H1 (cell line): ENCODE measurements around the gene CASZ1. TPM values are rescaled to one million over a fixed set of nuclear protein-coding genes. Genes with fewer than 3 reads are reported as not detected.
A peak's percentile ranks its signal among the peaks of the same experiment; 100 is the strongest.

Experiments
- CTCF ChIA-PET: fragments of 300-600 bp; sonication (Branson Sonifier 250); formaldehyde crosslinking; loops from one replicate; lab custom pipeline; 2021; ENCODE audit not compliant: partially characterized antibody; lab: Charles Lee
- POLR2A ChIA-PET: fragments of 300-600 bp; sonication (Branson Sonifier 250); formaldehyde crosslinking; loops from one replicate; lab custom pipeline; 2021; ENCODE audit warnings: inconsistent platforms; ENCODE audit not compliant: partially characterized antibody; lab: Charles Lee
- DNase-seq, 2 experiments: peaks; one replicate each; pipeline versions ENCODE4 v3.0.0 to v3.0.0-alpha.2; 2010 to 2022; ENCODE audit warnings: low spot score in 2 of 2, low read depth in 1 of 2, mixed read lengths in 1 of 2
- FAIRE-seq: peaks from 2 replicates; lab custom pipeline; 2011; peaks lifted over from hg19 to GRCh38; lab: Jason Lieb, UNC
- H2AFZ ChIP-seq: 2 replicates; pipeline ENCODE4 v1.8.1; 2012; ENCODE audit warnings: low read length, inconsistent platforms
- H2AK5ac ChIP-seq: 2 replicates; pipeline ENCODE4 v1.6.1; 2013; ENCODE audit warnings: low read depth, low read length
- H2BK120ac ChIP-seq: replicated peaks from 2 replicates; pipeline ENCODE3; 2013; ENCODE audit warnings: low read depth, low read length, inconsistent platforms
- H2BK12ac ChIP-seq: 2 replicates; pipeline ENCODE4 v1.6.1; 2013; ENCODE audit warnings: low read depth, low read length
- H2BK15ac ChIP-seq: 2 replicates; pipeline ENCODE4 v1.6.1; 2013; ENCODE audit warnings: low read length
- H2BK20ac ChIP-seq: 2 replicates; pipeline ENCODE4 v1.6.1; 2013; ENCODE audit warnings: low read length
- H2BK5ac ChIP-seq: 2 replicates; pipeline ENCODE4 v1.6.1; 2013; ENCODE audit warnings: low read depth, low read length
- H3K14ac ChIP-seq: 2 replicates; pipeline ENCODE4 v1.6.1; 2013; ENCODE audit warnings: inconsistent platforms; ENCODE audit not compliant: insufficient read length
- H3K18ac ChIP-seq: 2 replicates; pipeline ENCODE4 v1.6.1; 2013; ENCODE audit warnings: low read length; ENCODE audit errors: extremely low read depth
- H3K23ac ChIP-seq: 2 replicates; pipeline ENCODE4 v1.6.1; 2013; ENCODE audit warnings: inconsistent platforms; ENCODE audit not compliant: insufficient read length
- H3K23me2 ChIP-seq: 2 replicates; pipeline ENCODE4 v1.6.1; 2013; ENCODE audit warnings: low read depth, low read length
- H3K27ac ChIP-seq: 2 replicates; pipeline ENCODE4 v1.6.1; 2011; ENCODE audit warnings: low read depth, low read length, inconsistent platforms
- H3K27me3 ChIP-seq, 4 experiments: replicated peaks in 1 of 4; 1 replicate in 1 of 4; 2 replicates in 3 of 4; pipeline versions ENCODE4 v1.6.1 to v1.8.1; 2011 to 2013; ENCODE audit warnings: low read length in 3 of 4, mild to moderate bottlenecking in 3 of 4, inconsistent platforms in 2 of 4, mixed read lengths in 2 of 4, moderate library complexity in 1 of 4; ENCODE audit not compliant: control insufficient read depth in 3 of 4, insufficient read depth in 3 of 4; ENCODE audit errors: extremely low read depth in 1 of 4
- H3K36me3 ChIP-seq, 4 experiments: 2 replicates each; pipeline versions ENCODE4 v1.6.1 to v1.8.1; 2011 to 2013; ENCODE audit warnings: mild to moderate bottlenecking in 4 of 4, low read length in 3 of 4, moderate library complexity in 2 of 4, control low read depth in 1 of 4, inconsistent platforms in 1 of 4; ENCODE audit not compliant: insufficient read depth in 4 of 4, control insufficient read depth in 2 of 4
- H3K4ac ChIP-seq: replicated peaks from 2 replicates; pipeline ENCODE3; 2013; ENCODE audit warnings: low read length, low read depth, mixed read lengths, inconsistent platforms; ENCODE audit not compliant: insufficient read length
- H3K4me1 ChIP-seq, 4 experiments: replicated peaks in 1 of 4; 1 replicate in 1 of 4; 2 replicates in 3 of 4; pipeline versions ENCODE4 v1.6.1 to v1.8.1; 2011 to 2013; ENCODE audit warnings: low read length in 3 of 4, inconsistent platforms in 2 of 4, mixed read lengths in 1 of 4; ENCODE audit not compliant: insufficient read depth in 4 of 4, control insufficient read depth in 3 of 4
- H3K4me2 ChIP-seq, 2 experiments: 2 replicates each; pipeline versions ENCODE4 v1.6.1 to v1.8.1; 2011 to 2013; ENCODE audit warnings: low read depth in 2 of 2, low read length in 2 of 2, control low read depth in 1 of 2, inconsistent platforms in 1 of 2, mild to moderate bottlenecking in 1 of 2; ENCODE audit not compliant: insufficient read depth in 1 of 2
- H3K4me3 ChIP-seq, 4 experiments: fragments of 200-600, 300-600 bp in 1 of 4; sonication (generic), shearing (Covaris generic), sonication (Bioruptor Twin) in 1 of 4; 2 replicates each; pipeline versions ENCODE4 v1.5.1 to v1.8.1; 2011 to 2016; ENCODE audit warnings: low read length in 4 of 4, low read depth in 3 of 4, control low read depth in 2 of 4, inconsistent platforms in 2 of 4, mild to moderate bottlenecking in 2 of 4, mixed read lengths in 1 of 4, moderate library complexity in 1 of 4; ENCODE audit not compliant: insufficient read depth in 2 of 4; ENCODE audit errors: extremely low read depth in 1 of 4
- H3K56ac ChIP-seq: replicated peaks from 2 replicates; pipeline ENCODE3; 2013; ENCODE audit warnings: low read depth, mild to moderate bottlenecking, mixed read lengths, low read length, inconsistent platforms; ENCODE audit not compliant: insufficient read length
- H3K79me1 ChIP-seq: 2 replicates; pipeline ENCODE4 v1.6.1; 2013; ENCODE audit warnings: low read depth, low read length, control low read depth
- H3K79me2 ChIP-seq, 2 experiments: 2 replicates each; pipeline versions ENCODE4 v1.6.1 to v1.8.1; 2012 to 2013; ENCODE audit warnings: low read length in 2 of 2, mild to moderate bottlenecking in 2 of 2, inconsistent platforms in 1 of 2; ENCODE audit not compliant: insufficient read depth in 2 of 2, control insufficient read depth in 1 of 2
- H3K9ac ChIP-seq, 4 experiments: replicated peaks in 1 of 4; 1 replicate in 1 of 4; 2 replicates in 3 of 4; pipeline versions ENCODE4 v1.6.1 to v1.8.1; 2011 to 2013; ENCODE audit warnings: low read depth in 3 of 4, low read length in 3 of 4, control low read depth in 2 of 4, mild to moderate bottlenecking in 2 of 4, moderate library complexity in 2 of 4, inconsistent platforms in 1 of 4; ENCODE audit errors: extremely low read depth in 1 of 4
- H3K9me3 ChIP-seq, 2 experiments: 2 replicates each; pipeline versions ENCODE4 v1.6.1 to v1.8.1; 2012 to 2013; ENCODE audit warnings: mild to moderate bottlenecking in 2 of 2, moderate library complexity in 2 of 2, control low read depth in 1 of 2, inconsistent platforms in 1 of 2, low read depth in 1 of 2, low read length in 1 of 2, mixed read lengths in 1 of 2; ENCODE audit not compliant: insufficient read depth in 2 of 2
- H4K20me1 ChIP-seq, 2 experiments: replicated peaks in 1 of 2; 2 replicates each; pipeline versions ENCODE3 to v1.8.1; 2011 to 2013; ENCODE audit warnings: inconsistent platforms in 2 of 2, low read length in 2 of 2, mild to moderate bottlenecking in 1 of 2; ENCODE audit not compliant: insufficient read depth in 2 of 2, control insufficient read depth in 1 of 2
- H4K5ac ChIP-seq: 2 replicates; pipeline ENCODE4 v1.6.1; 2013; ENCODE audit warnings: low read length, low read depth, mixed read lengths, inconsistent platforms; ENCODE audit not compliant: insufficient read length
- H4K8ac ChIP-seq: 2 replicates; pipeline ENCODE4 v1.8.0; 2013; ENCODE audit warnings: mild to moderate bottlenecking, moderate library complexity, low read length, inconsistent platforms; ENCODE audit not compliant: insufficient read depth; ENCODE audit errors: extremely low read depth
- H4K91ac ChIP-seq: replicated peaks from 2 replicates; pipeline ENCODE3; 2013; ENCODE audit warnings: low read length, mixed read lengths, inconsistent platforms; ENCODE audit not compliant: insufficient read length
- CBX8 ChIP-seq: fragments of 300-800, 300-1000 bp; sonication (generic); IDR thresholded peaks from 2 replicates; pipeline ENCODE4 v1.7.1; 2016; ENCODE audit warnings: low read depth, low read length, borderline replicate concordance
- EZH2 ChIP-seq: fragments of 200-600 bp; sonication (generic); IDR thresholded peaks from 2 replicates; pipeline ENCODE4 v1.7.1; 2012; ENCODE audit warnings: low read depth, mild to moderate bottlenecking, moderate library complexity, low read length, inconsistent platforms; ENCODE audit not compliant: severe bottlenecking
- HDAC2 ChIP-seq, 2 experiments: fragments of 300-600 bp in 1 of 2; sonication (generic) in 1 of 2; IDR thresholded peaks; 2 replicates each; pipeline ENCODE4 v1.6.1; 2011 to 2012; ENCODE audit warnings: low read depth in 2 of 2, low read length in 2 of 2, mild to moderate bottlenecking in 2 of 2, moderate library complexity in 2 of 2, borderline replicate concordance in 1 of 2, inconsistent platforms in 1 of 2
- KDM1A ChIP-seq: fragments of 200-600, 300-600 bp; sonication (generic); IDR thresholded peaks from 2 replicates; pipeline ENCODE4 v1.7.1; 2016; ENCODE audit warnings: mild to moderate bottlenecking, low read length, borderline replicate concordance
- MAX ChIP-seq: IDR thresholded peaks from 2 replicates; pipeline ENCODE4 v1.6.1; 2012; ENCODE audit warnings: inconsistent platforms
- WGBS, 2 experiments: shearing (Covaris generic) in 1 of 2; methylation state at CpG; one replicate each; pipeline versions ENCODE4 v1.1.6 to v1.1.7; 2013 to 2015; ENCODE audit warnings: low lambda C conversion rate in 2 of 2, mixed read lengths in 2 of 2, inconsistent platforms in 1 of 2, low coverage in 1 of 2, missing lambda C conversion rate in 1 of 2; ENCODE audit not compliant: insufficient replicate concordance in 2 of 2, insufficient coverage in 1 of 2, insufficient read length in 1 of 2; ENCODE audit errors: extremely low coverage in 1 of 2, missing lambda C conversion rate in 1 of 2; 5-methylcytosine and 5-hydroxymethylcytosine counted together
- polyA plus RNA-seq, 7 experiments: library from polyadenylated mRNA; depleted of rRNA in 3 of 7; stranded (reverse) in 5 of 7; unstranded in 2 of 7; fragments of >200 nt in 5 of 7; fragments of 200-250 nt in 2 of 7; gene quantifications; 1 replicate in 5 of 7; 2 replicates in 1 of 7; 4 replicates in 1 of 7; pipeline versions ENCODE4 v1.2.1 to v1.2.3, GENCODE V29; 2011 to 2013; ENCODE audit warnings: missing spikeins in 2 of 7, mixed read lengths in 2 of 7
- total RNA-seq: library from RNA; stranded (reverse); fragmentation: NEBNext Ultra II Directional; extraction: Animal tissue kit (Norgen Biotek cat#: 25700); gene quantifications from 2 replicates; pipeline ENCODE4 v1.2.1, GENCODE V29; 2021

The CASZ1 gene
- total and polyA plus RNA-seq, 2 of the 8 experiments (the other 6 are each of a cell fraction or from before 2014, with no cell fraction given), result 4.4 to 7.7 TPM

GRCh38 chr1:10835421-10835820 is 39.0 kb upstream of the CASZ1 start:
- no peak overlapping the region for H3K56ac ChIP-seq
- peaks cover 8% of the 10 kb centered on the region for H3K23me2 ChIP-seq
- peak overlapping the region; percentile 56 to 59; a peak in 3 of 4 replicates for H3K4me2 ChIP-seq
- TF ChIP-seq EZH2 (no peak), MAX (0 out of 2 replicates have a peak, but pooled peaks have one; percentile 3), KDM1A (peak; percentile 88), HDAC2 (IDR thresholded peaks at IDR 0.05; ENCODE audit: borderline replicate concordance in 1 of 2, low read depth in 2 of 2, low read length in 2 of 2) (peak in 1 of 2 experiments; percentile 10; a peak in 2 of 4 replicates), CBX8 (no peak)
- TF ChIP-seq, all 59 proteins: peak for 3
- H3K27me3 ChIP-seq, result peaks cover 0 to 3% (median 1%) of the 10 kb centered on the region in 4 experiments; a peak in 3 of 7 replicates
- DNase-seq (no peak), FAIRE-seq (no peak)
- H2BK5ac ChIP-seq, result no peak overlapping the region
- H3K9ac ChIP-seq, result no peak overlapping the region
- ChIA-PET CTCF (interaction anchor here (0.9 to 5.1 kb wide), 7 partner anchors 11 to 54 kb away, joined by 3 to 15 read pairs (median 4); no protein-coding TSS in a partner anchor), POLR2A (interaction anchor here (0.9 to 1.4 kb wide), 2 partner anchors 10 to 25 kb away, joined by 4 read pairs; no protein-coding TSS in a partner anchor)
- no peaks in the 10 kb centered on the region for H3K79me2 ChIP-seq
- no peak overlapping the region for H3K14ac ChIP-seq
- no peaks in the 10 kb centered on the region for H3K36me3 ChIP-seq
- no peak overlapping the region for H2BK120ac ChIP-seq
- H3K27ac ChIP-seq, result no peak overlapping the region
- H4K91ac ChIP-seq, result peak overlapping the region; percentile 34
- no peak overlapping the region; the same call in 1 of the 2 replicates for H2BK12ac ChIP-seq
- WGBS, 2 experiments, result 12% methylated on average over 9 of the region's 12 CpGs; no CpG with 5 or more reads in 1 of the 2 experiments
- H2BK20ac ChIP-seq, result 0 out of 2 replicates have a peak overlapping the region, but pooled peaks have one; percentile 66
- H2AFZ ChIP-seq, result no peak overlapping the region
- H4K8ac ChIP-seq, result peak overlapping the region; percentile 6; the same call in 1 of the 2 replicates
- peaks cover 0 to 3% of the 10 kb centered on the region in 2 experiments for H4K20me1 ChIP-seq
- peak overlapping the region in 2 of 4 experiments; percentile 12 to 50; a peak in 4 of 8 replicates for H3K4me3 ChIP-seq
- H3K4ac ChIP-seq, result no peak overlapping the region
- no peaks in the 10 kb centered on the region for H3K9me3 ChIP-seq
- H2BK15ac ChIP-seq, result peak overlapping the region; percentile 31; the same call in 1 of the 2 replicates
- H2AK5ac ChIP-seq, result no peak overlapping the region
- no peaks in the 10 kb centered on the region for H3K79me1 ChIP-seq
- H3K18ac ChIP-seq, result peak overlapping the region; percentile 68
- H3K23ac ChIP-seq, result no peak overlapping the region
- H3K4me1 ChIP-seq, result peaks cover 0 to 34% (median 21%) of the 10 kb centered on the region in 4 experiments; a peak in 6 of 7 replicates
- H4K5ac ChIP-seq, result no peak overlapping the region
